ENCODE results near the gene ARHGAP1. TPM values are rescaled to one million over a fixed set of nuclear protein-coding genes. Genes with fewer than 3 reads are reported as not detected.

Gene ARHGAP1
- total and polyA plus RNA-seq, 9 of the 15 experiments (the other 6 are each of a cell fraction or from before 2014, with no cell fraction given): 3.6 to 30.4 (median 8.2) TPM

Other genes with a start within 250 kb of the ARHGAP1 start
Only the 7 nearest of the 8 such genes appear.
- gene AMBRA1, start 106.6 kb downstream of the ARHGAP1 start, total RNA-seq (2014; rRNA removed): 20.4 and 21.0 TPM in 2 replicates
- 10.1 and 13.4 TPM in 2 replicates for gene AMBRA1, start 106.6 kb downstream of the ARHGAP1 start, total RNA-seq (2014; rRNA removed; fragmentation: Illumina TruSeq; extraction: Trizol)
- 13.0 and 13.1 TPM in 2 replicates for gene AMBRA1, start 106.6 kb downstream of the ARHGAP1 start, total RNA-seq (2015; rRNA removed; fragmentation: Illumina TruSeq; extraction: Trizol)
- 24.5 and 27.9 TPM in 2 replicates for gene AMBRA1, start 106.6 kb downstream of the ARHGAP1 start, total RNA-seq (2021)
- 6.6 and 9.8 TPM in 2 replicates for gene AMBRA1, start 106.6 kb downstream of the ARHGAP1 start, polyA plus RNA-seq (2011; rRNA removed)
- 12.5 and 13.0 TPM in 2 replicates for gene AMBRA1, start 106.6 kb downstream of the ARHGAP1 start, polyA plus RNA-seq (2014; fragmentation: Illumina TruSeq; extraction: Trizol)
- gene AMBRA1, start 106.6 kb downstream of the ARHGAP1 start, polyA plus RNA-seq (2014; fragmentation: Nextera tagmentation; extraction: Ambion mirVana): under 1 TPM; 0.15 to 0.39 TPM
- gene AMBRA1, start 106.6 kb downstream of the ARHGAP1 start, polyA plus RNA-seq (2014; rRNA removed): 8.9 and 9.9 TPM in 2 replicates
- gene HARBI1, start 83.4 kb downstream of the ARHGAP1 start, total RNA-seq (2014; rRNA removed): 4.1 and 4.3 TPM in 2 replicates
- 5.6 and 6.0 TPM in 2 replicates for gene HARBI1, start 83.4 kb downstream of the ARHGAP1 start, total RNA-seq (2014; rRNA removed; fragmentation: Illumina TruSeq; extraction: Trizol)
- gene HARBI1, start 83.4 kb downstream of the ARHGAP1 start, total RNA-seq (2015; rRNA removed; fragmentation: Illumina TruSeq; extraction: Trizol): 4.9 and 6.9 TPM in 2 replicates
- 5.5 and 5.8 TPM in 2 replicates for gene HARBI1, start 83.4 kb downstream of the ARHGAP1 start, total RNA-seq (2021)
- 4.7 and 5.5 TPM in 2 replicates for gene HARBI1, start 83.4 kb downstream of the ARHGAP1 start, polyA plus RNA-seq (2011; rRNA removed)
- 5.3 and 6.0 TPM in 2 replicates for gene HARBI1, start 83.4 kb downstream of the ARHGAP1 start, polyA plus RNA-seq (2014; fragmentation: Illumina TruSeq; extraction: Trizol)
- 1 to 10 TPM; 6.0 to 8.4 TPM for gene HARBI1, start 83.4 kb downstream of the ARHGAP1 start, polyA plus RNA-seq (2014; fragmentation: Nextera tagmentation; extraction: Ambion mirVana)
- gene HARBI1, start 83.4 kb downstream of the ARHGAP1 start, polyA plus RNA-seq (2014; rRNA removed): 3.5 and 6.1 TPM in 2 replicates
- gene ATG13, start 83.1 kb downstream of the ARHGAP1 start, total RNA-seq (2014; rRNA removed): 46.6 and 54.4 TPM in 2 replicates
- 26.0 and 27.2 TPM in 2 replicates for gene ATG13, start 83.1 kb downstream of the ARHGAP1 start, total RNA-seq (2014; rRNA removed; fragmentation: Illumina TruSeq; extraction: Trizol)
- 23.3 and 24.5 TPM in 2 replicates for gene ATG13, start 83.1 kb downstream of the ARHGAP1 start, total RNA-seq (2015; rRNA removed; fragmentation: Illumina TruSeq; extraction: Trizol)
- gene ATG13, start 83.1 kb downstream of the ARHGAP1 start, total RNA-seq (2021): 52.2 and 61.5 TPM in 2 replicates
- 56.9 and 66.1 TPM in 2 replicates for gene ATG13, start 83.1 kb downstream of the ARHGAP1 start, polyA plus RNA-seq (2011; rRNA removed)
- gene ATG13, start 83.1 kb downstream of the ARHGAP1 start, polyA plus RNA-seq (2014; fragmentation: Illumina TruSeq; extraction: Trizol): 36.5 and 38.1 TPM in 2 replicates
- 10 to 100 TPM; 13.1 to 15.6 TPM for gene ATG13, start 83.1 kb downstream of the ARHGAP1 start, polyA plus RNA-seq (2014; fragmentation: Nextera tagmentation; extraction: Ambion mirVana)
- 49.5 and 58.8 TPM in 2 replicates for gene ATG13, start 83.1 kb downstream of the ARHGAP1 start, polyA plus RNA-seq (2014; rRNA removed)
- 11.8 and 12.2 TPM in 2 replicates for gene ZNF408, start 412 bp upstream of the ARHGAP1 start, total RNA-seq (2014; rRNA removed)
- 7.3 and 7.4 TPM in 2 replicates for gene ZNF408, start 412 bp upstream of the ARHGAP1 start, total RNA-seq (2014; rRNA removed; fragmentation: Illumina TruSeq; extraction: Trizol)
- gene ZNF408, start 412 bp upstream of the ARHGAP1 start, total RNA-seq (2015; rRNA removed; fragmentation: Illumina TruSeq; extraction: Trizol): 12.8 and 14.1 TPM in 2 replicates
- 17.4 and 18.4 TPM in 2 replicates for gene ZNF408, start 412 bp upstream of the ARHGAP1 start, total RNA-seq (2021)
- gene ZNF408, start 412 bp upstream of the ARHGAP1 start, polyA plus RNA-seq (2011; rRNA removed): 4.5 and 7.6 TPM in 2 replicates
- 7.4 and 10.8 TPM in 2 replicates for gene ZNF408, start 412 bp upstream of the ARHGAP1 start, polyA plus RNA-seq (2014; fragmentation: Illumina TruSeq; extraction: Trizol)
- gene ZNF408, start 412 bp upstream of the ARHGAP1 start, polyA plus RNA-seq (2014; fragmentation: Nextera tagmentation; extraction: Ambion mirVana): under 1 TPM; 0.15 to 0.38 TPM
- gene ZNF408, start 412 bp upstream of the ARHGAP1 start, polyA plus RNA-seq (2014; rRNA removed): 7.0 and 10.0 TPM in 2 replicates
- not detected in 2 replicates for gene F2, start 18.6 kb upstream of the ARHGAP1 start, total RNA-seq (2014; rRNA removed)
- not detected in 2 replicates for gene F2, start 18.6 kb upstream of the ARHGAP1 start, total RNA-seq (2014; rRNA removed; fragmentation: Illumina TruSeq; extraction: Trizol)
- not detected in 2 replicates for gene F2, start 18.6 kb upstream of the ARHGAP1 start, total RNA-seq (2015; rRNA removed; fragmentation: Illumina TruSeq; extraction: Trizol)
- gene F2, start 18.6 kb upstream of the ARHGAP1 start, total RNA-seq (2021): 0.16 and 0.22 TPM in 2 replicates
- gene F2, start 18.6 kb upstream of the ARHGAP1 start, polyA plus RNA-seq (2011; rRNA removed): not detected in 2 replicates
- not detected in 2 replicates for gene F2, start 18.6 kb upstream of the ARHGAP1 start, polyA plus RNA-seq (2014; fragmentation: Illumina TruSeq; extraction: Trizol)
- gene F2, start 18.6 kb upstream of the ARHGAP1 start, polyA plus RNA-seq (2014; fragmentation: Nextera tagmentation; extraction: Ambion mirVana): not detected
- gene F2, start 18.6 kb upstream of the ARHGAP1 start, polyA plus RNA-seq (2014; rRNA removed): not detected in 2 replicates
- gene CKAP5, start 145.7 kb upstream of the ARHGAP1 start, total RNA-seq (2014; rRNA removed): 92.5 and 95.7 TPM in 2 replicates
- gene CKAP5, start 145.7 kb upstream of the ARHGAP1 start, total RNA-seq (2014; rRNA removed; fragmentation: Illumina TruSeq; extraction: Trizol): 139 and 196 TPM in 2 replicates
- 166 and 168 TPM in 2 replicates for gene CKAP5, start 145.7 kb upstream of the ARHGAP1 start, total RNA-seq (2015; rRNA removed; fragmentation: Illumina TruSeq; extraction: Trizol)
- 171 and 180 TPM in 2 replicates for gene CKAP5, start 145.7 kb upstream of the ARHGAP1 start, total RNA-seq (2021)
- 221 and 239 TPM in 2 replicates for gene CKAP5, start 145.7 kb upstream of the ARHGAP1 start, polyA plus RNA-seq (2011; rRNA removed)
- 135 and 155 TPM in 2 replicates for gene CKAP5, start 145.7 kb upstream of the ARHGAP1 start, polyA plus RNA-seq (2014; fragmentation: Illumina TruSeq; extraction: Trizol)
- gene CKAP5, start 145.7 kb upstream of the ARHGAP1 start, polyA plus RNA-seq (2014; fragmentation: Nextera tagmentation; extraction: Ambion mirVana): 10 to 100 TPM; 60.1 to 75.7 TPM
- gene CKAP5, start 145.7 kb upstream of the ARHGAP1 start, polyA plus RNA-seq (2014; rRNA removed): 105 and 116 TPM in 2 replicates
- 0.09 and 0.16 TPM in 2 replicates for gene LRP4, start 217.9 kb upstream of the ARHGAP1 start, total RNA-seq (2014; rRNA removed)
- 0.25 and 0.29 TPM in 2 replicates for gene LRP4, start 217.9 kb upstream of the ARHGAP1 start, total RNA-seq (2014; rRNA removed; fragmentation: Illumina TruSeq; extraction: Trizol)
- gene LRP4, start 217.9 kb upstream of the ARHGAP1 start, total RNA-seq (2015; rRNA removed; fragmentation: Illumina TruSeq; extraction: Trizol): 0.07 TPM in 1 of 2 replicates, not detected in the other
- gene LRP4, start 217.9 kb upstream of the ARHGAP1 start, total RNA-seq (2021): 0.35 and 0.60 TPM in 2 replicates
- 0.30 and 0.54 TPM in 2 replicates for gene LRP4, start 217.9 kb upstream of the ARHGAP1 start, polyA plus RNA-seq (2011; rRNA removed)
- gene LRP4, start 217.9 kb upstream of the ARHGAP1 start, polyA plus RNA-seq (2014; fragmentation: Illumina TruSeq; extraction: Trizol): 0.30 and 0.32 TPM in 2 replicates
- gene LRP4, start 217.9 kb upstream of the ARHGAP1 start, polyA plus RNA-seq (2014; fragmentation: Nextera tagmentation; extraction: Ambion mirVana): under 1 TPM; 0.04 to 0.10 TPM
- gene LRP4, start 217.9 kb upstream of the ARHGAP1 start, polyA plus RNA-seq (2014; rRNA removed): 0.04 and 0.19 TPM in 2 replicates